MCF 10A (cell line): Measurements from ENCODE around the gene PAX5. TPM values are rescaled to one million over a fixed set of nuclear protein-coding genes. Genes with fewer than 3 reads are reported as not detected.

Source experiments
- BruUV-seq: library from RNA; stranded (reverse); fragments of 400-500 nt; replicated peaks from 2 replicates; lab custom pipeline; 2021; lab: Mats Ljungman, UMichigan
- CTCF ChIA-PET: fragments of 300-600 bp; sonication (Branson Sonifier 250); formaldehyde crosslinking; extraction: SDS; loops from one replicate; lab custom pipeline; 2021; ENCODE audit warnings: antibody characterized with exemption, inconsistent platforms; lab: Yijun Ruan, JAX
- POLR2A ChIA-PET: fragments of 300-600, 350-650 bp; sonication (Branson Sonifier 250); formaldehyde crosslinking; extraction: SDS; loops from one replicate; lab custom pipeline; 2020; ENCODE audit warnings: antibody characterized with exemption, inconsistent platforms; lab: Yijun Ruan, JAX
- DNase-seq: peaks from one replicate; pipeline ENCODE4 v3.0.0-alpha.2; 2018; ENCODE audit not compliant: unreplicated experiment
- H3K27ac Mint-ChIP-seq: one replicate; pipeline ENCODE4 v1.8.0; 2022; ENCODE audit warnings: mild to moderate bottlenecking, low read depth, mixed read lengths; ENCODE audit not compliant: unreplicated experiment
- H3K27me3 Mint-ChIP-seq: one replicate; pipeline ENCODE4 v1.8.0; 2022; ENCODE audit warnings: mixed read lengths; ENCODE audit not compliant: insufficient read depth, unreplicated experiment
- H3K36me3 Mint-ChIP-seq: one replicate; pipeline ENCODE4 v1.8.0; 2022; ENCODE audit warnings: mild to moderate bottlenecking, moderate library complexity, mixed read lengths; ENCODE audit not compliant: insufficient read depth, unreplicated experiment
- H3K4me1 Mint-ChIP-seq: one replicate; pipeline ENCODE4 v1.8.0; 2022; ENCODE audit warnings: mixed read lengths; ENCODE audit not compliant: insufficient read depth, unreplicated experiment
- H3K4me3 Mint-ChIP-seq: one replicate; pipeline ENCODE4 v1.8.0; 2022; ENCODE audit warnings: mild to moderate bottlenecking, moderate library complexity, mixed read lengths; ENCODE audit not compliant: unreplicated experiment
- H3K9me3 Mint-ChIP-seq: one replicate; pipeline ENCODE4 v1.8.0; 2022; ENCODE audit warnings: mixed read lengths; ENCODE audit not compliant: unreplicated experiment
- intact Hi-C: fragments of 100-400 bp; cut with micrococcal nuclease; formaldehyde crosslinking; loops from 2 replicates; pipeline ENCODE4 v1.14.1; 2022
- total RNA-seq: library from RNA; stranded (reverse); gene quantifications from 2 replicates; pipeline ENCODE4 v1.2.3, GENCODE V29; 2022
- TF ChIP-seq, protein P1 (sequence below): fragments of 200-600 bp; IDR thresholded peaks from one replicate; pipeline ENCODE4 v1.8.0; 2022; ENCODE audit warnings: antibody characterized with exemption, mild to moderate bottlenecking; ENCODE audit not compliant: unreplicated experiment

Gene PAX5
- total RNA-seq, 1 experiment from 2014 or later, result not detected

DNA sequence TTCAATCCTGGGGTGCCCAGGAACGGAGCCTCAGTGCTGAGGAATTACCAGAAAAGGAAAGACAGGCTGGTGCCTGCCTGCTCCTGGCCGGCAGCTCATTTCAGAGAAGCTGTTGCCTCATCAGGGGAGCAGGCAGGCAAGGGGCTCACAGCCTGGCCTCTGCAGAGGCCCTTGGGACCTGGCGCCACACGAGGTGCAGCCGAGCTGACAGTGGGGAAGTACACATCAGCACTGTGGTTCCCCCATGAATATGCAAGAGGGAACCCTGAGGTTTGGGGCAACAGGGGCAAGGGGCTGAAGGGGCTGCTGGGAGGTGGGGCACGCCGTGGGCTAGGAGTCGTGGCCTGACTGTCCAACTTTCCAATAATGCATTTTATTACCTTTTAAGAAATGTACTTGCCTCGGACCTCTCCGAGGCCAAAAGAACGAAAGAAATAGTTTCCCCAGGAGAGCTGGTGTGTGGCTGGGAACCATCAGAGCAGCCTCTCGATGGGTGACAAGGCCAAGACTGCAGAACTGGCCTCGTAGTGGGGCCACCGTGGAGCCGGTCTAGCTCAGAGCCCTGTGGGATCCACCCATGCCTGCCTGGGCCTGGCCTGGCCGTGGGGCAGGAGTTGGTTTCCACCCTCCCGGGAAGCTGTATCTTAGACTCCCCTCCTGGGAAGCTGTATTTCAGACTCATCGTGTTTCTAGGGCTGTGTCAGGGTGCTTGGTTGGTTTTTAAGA, 198.6 kb downstream of the PAX5 start:
- BruUV-seq, result no TSS peak
- TF ChIP-seq, protein P1, sequence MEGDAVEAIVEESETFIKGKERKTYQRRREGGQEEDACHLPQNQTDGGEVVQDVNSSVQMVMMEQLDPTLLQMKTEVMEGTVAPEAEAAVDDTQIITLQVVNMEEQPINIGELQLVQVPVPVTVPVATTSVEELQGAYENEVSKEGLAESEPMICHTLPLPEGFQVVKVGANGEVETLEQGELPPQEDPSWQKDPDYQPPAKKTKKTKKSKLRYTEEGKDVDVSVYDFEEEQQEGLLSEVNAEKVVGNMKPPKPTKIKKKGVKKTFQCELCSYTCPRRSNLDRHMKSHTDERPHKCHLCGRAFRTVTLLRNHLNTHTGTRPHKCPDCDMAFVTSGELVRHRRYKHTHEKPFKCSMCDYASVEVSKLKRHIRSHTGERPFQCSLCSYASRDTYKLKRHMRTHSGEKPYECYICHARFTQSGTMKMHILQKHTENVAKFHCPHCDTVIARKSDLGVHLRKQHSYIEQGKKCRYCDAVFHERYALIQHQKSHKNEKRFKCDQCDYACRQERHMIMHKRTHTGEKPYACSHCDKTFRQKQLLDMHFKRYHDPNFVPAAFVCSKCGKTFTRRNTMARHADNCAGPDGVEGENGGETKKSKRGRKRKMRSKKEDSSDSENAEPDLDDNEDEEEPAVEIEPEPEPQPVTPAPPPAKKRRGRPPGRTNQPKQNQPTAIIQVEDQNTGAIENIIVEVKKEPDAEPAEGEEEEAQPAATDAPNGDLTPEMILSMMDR, result no peak
- intact Hi-C loops, result no loop called here

DNA sequence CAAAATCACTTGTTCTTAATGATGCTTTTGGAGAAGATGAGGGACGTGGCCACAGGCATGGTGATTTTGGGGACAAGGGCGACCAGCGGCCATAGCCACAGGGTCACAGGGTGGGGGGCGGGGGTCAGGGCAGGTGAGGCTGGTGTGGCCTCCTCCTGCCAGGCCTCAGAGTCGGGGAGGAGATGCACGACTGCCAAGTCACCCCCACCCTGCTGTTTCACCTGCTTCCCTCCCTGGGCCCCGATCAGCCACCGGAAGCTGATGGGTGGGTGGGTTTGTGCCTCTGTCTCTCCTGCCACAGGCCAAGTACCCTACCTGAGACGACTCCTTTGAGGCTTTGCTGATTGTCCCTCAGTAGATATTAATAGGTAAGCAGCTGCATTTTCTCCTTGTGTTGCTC, 199.3 kb downstream of the PAX5 start:
- no peak overlapping the region for H3K4me3 Mint-ChIP-seq
- BruUV-seq, result no TSS peak
- ChIA-PET POLR2A (no interaction called here), CTCF (no interaction called here)
- no peak overlapping the region for H3K27ac Mint-ChIP-seq
- no peaks in the 10 kb centered on the region for H3K4me1 Mint-ChIP-seq
- H3K36me3 Mint-ChIP-seq, result no peaks in the 10 kb centered on the region
- intact Hi-C loops, result no loop called here
- no peaks in the 10 kb centered on the region for H3K27me3 Mint-ChIP-seq
- TF ChIP-seq, protein P1, result no peak
- no peak for DNase-seq
- no peaks in the 10 kb centered on the region for H3K9me3 Mint-ChIP-seq

More for the DNA sequence above, 198.6 kb downstream of the PAX5 start:
- CTCF ChIA-PET, result no interaction called here
- Mint-ChIP-seq H3K36me3 (no peaks in the 10 kb centered on the region), H3K9me3 (no peaks in the 10 kb centered on the region), H3K27me3 (no peaks in the 10 kb centered on the region), H3K4me3 (no peak overlapping the region), H3K4me1 (no peaks in the 10 kb centered on the region), H3K27ac (no peak overlapping the region)
- POLR2A ChIA-PET, result no interaction called here
- DNase-seq, result no peak

DNA sequence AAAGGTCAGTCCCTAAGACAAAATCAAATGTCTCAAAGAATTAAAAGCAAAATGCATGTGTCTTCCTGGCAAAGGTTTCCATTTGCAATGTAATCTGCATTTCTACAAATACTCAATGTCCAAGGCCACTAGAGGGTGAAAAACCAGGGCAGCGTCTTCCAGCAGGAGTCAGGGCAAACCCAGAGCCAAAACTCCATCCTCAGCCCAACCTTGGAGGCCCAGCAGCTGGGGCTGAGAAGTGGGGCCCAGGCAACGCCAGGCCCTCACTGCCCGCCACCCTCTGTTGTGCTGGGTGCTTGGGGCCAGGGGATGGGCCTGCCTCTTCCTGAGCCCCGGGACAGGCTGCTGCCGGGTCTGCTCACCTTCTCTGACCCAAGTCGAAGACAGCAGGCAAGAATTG, 200.1 kb downstream of the PAX5 start:
- TF ChIP-seq, protein P1, result no peak
- no peak for DNase-seq
- intact Hi-C loops, result no loop called here
- Mint-ChIP-seq H3K36me3 (no peaks in the 10 kb centered on the region), H3K9me3 (no peaks in the 10 kb centered on the region), H3K4me3 (no peak overlapping the region), H3K27me3 (no peaks in the 10 kb centered on the region), H3K27ac (no peak overlapping the region), H3K4me1 (no peaks in the 10 kb centered on the region)
- no TSS peak for BruUV-seq
- POLR2A ChIA-PET, result no interaction called here
- CTCF ChIA-PET, result no interaction called here

DNA sequence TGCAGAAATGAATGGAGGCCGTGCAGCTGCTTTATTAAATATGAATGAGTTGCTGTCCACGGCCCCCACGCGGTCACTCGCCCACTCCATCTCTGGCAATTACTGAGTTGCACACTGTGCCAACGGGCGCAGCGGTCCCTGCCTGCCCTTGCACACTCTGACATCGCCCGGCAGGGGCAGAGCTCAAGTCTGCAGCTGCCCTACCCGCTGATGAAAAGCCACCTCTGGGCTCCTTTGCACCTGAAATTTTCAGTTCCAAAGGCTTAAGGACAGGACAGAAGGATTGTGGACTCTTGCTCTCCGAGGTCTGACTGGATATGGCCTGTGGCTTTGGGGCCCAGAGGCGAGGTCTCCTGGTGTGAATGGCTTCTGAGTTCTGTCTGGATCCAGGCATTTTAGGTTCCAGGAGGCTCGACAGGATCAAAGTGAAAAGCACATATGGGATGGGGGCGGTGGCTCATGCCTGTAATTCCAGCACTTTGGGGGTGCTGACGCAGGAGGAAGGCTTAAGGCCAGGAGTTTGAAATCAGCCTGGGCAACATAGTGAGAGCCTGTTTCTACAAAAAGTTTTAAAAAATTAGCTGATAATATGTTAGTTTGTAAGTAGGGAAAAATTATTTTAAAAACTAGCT, 201.8 kb downstream of the PAX5 start:
- H3K4me3 Mint-ChIP-seq, result no peak overlapping the region
- TF ChIP-seq, protein P1, result no peak
- no peaks in the 10 kb centered on the region for H3K27me3 Mint-ChIP-seq
- H3K4me1 Mint-ChIP-seq, result no peaks in the 10 kb centered on the region
- H3K27ac Mint-ChIP-seq, result no peak overlapping the region
- no peaks in the 10 kb centered on the region for H3K36me3 Mint-ChIP-seq
- intact Hi-C loops, result no loop called here
- POLR2A ChIA-PET, result no interaction called here
- no peak for DNase-seq
- BruUV-seq, result no TSS peak
- CTCF ChIA-PET, result no interaction called here
- H3K9me3 Mint-ChIP-seq, result no peaks in the 10 kb centered on the region
